HG02588 (cell line): Measurements from ENCODE around the gene EPHA6.
"Not testable (repeated sequence)": the region's sequence is repeated elsewhere in the genome, so short reads cannot be mapped to it uniquely, and the experiment has no call there.

Experiments
- ATAC-seq: cut with Tn5 transposase; IDR thresholded peaks from one replicate; pipeline ENCODE4 v1.9.1; 2021; ENCODE audit warnings: mild to moderate bottlenecking, moderate library complexity; ENCODE audit not compliant: unreplicated experiment

EPHA6 gene

DNA sequence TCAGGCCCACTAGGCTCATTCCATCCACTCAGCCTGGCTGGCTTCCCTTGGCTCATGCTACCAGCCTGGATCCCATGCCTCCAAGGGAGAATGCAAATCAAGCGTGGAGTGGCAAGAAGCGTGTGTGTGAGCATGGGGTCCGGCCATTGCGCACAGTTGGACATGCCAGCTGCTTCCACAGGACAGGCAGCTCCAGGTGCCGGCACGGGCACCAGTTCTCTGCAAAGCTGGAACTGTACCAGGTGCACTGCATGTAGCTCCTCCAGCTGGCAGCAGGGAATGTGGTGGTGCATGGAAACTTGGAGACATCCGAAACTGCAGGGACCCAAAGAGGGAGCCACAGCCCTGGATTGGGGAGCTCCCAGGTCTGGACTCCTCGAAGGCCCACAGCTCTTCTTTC is 449.8 kb downstream of the EPHA6 start:
- no peak for ATAC-seq

DNA sequence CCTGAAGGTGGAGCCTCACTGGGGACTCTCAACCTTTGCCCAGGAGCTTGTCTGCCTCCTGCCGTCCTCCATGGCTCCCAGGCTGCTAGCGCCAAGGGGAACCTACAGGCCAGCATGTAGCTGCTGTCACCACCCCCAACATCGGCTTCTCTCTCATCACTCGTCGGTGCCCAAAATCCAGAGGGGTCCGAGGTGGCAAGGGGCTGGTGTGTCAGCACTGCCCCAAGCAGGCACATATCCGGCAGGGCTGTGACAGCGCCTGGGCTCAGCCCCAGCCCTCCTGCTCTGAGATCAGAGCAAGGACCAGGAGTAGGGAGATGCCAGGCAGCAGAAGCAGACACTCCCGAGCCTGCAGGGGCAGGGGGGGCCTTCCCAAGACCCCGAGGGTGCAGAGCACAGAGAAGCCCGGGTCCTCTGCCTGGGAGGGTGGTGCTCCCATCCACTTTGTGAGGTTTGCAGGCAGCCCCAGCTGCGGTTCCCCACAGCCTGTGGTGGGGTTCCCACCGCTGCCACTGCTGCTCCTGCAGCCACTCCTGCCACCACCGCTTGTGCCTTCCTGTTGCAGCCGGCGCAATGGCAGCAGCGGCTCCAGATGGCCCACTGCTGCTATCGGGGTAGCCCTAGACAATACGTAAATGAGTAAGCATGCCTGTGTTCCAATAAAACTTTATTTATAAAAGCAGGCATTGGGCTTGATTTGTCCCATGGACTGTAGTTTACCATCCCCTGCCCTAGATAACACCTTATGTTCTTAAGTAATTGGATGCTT is 451.0 kb downstream of the EPHA6 start:
- ATAC-seq = no peak

DNA sequence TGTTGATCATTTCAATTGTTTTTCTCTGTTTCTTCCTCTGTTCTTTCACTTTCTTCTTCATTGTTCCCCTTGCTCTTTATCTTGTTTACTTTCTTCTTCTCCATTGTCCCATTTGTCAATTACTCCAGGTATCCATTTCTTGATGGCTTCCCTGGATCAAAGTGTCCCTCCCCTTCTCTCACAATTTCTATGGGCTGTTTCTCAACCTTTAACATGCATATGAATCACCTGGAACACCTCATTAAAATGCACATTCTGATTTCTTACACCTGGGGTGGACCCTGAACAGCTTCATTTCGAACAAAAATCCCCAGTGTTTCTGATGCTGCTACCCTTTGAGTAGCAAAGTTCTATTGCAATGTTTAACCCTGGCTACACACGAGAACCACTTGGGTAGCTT is 454.8 kb downstream of the EPHA6 start:
- no peak for ATAC-seq

DNA sequence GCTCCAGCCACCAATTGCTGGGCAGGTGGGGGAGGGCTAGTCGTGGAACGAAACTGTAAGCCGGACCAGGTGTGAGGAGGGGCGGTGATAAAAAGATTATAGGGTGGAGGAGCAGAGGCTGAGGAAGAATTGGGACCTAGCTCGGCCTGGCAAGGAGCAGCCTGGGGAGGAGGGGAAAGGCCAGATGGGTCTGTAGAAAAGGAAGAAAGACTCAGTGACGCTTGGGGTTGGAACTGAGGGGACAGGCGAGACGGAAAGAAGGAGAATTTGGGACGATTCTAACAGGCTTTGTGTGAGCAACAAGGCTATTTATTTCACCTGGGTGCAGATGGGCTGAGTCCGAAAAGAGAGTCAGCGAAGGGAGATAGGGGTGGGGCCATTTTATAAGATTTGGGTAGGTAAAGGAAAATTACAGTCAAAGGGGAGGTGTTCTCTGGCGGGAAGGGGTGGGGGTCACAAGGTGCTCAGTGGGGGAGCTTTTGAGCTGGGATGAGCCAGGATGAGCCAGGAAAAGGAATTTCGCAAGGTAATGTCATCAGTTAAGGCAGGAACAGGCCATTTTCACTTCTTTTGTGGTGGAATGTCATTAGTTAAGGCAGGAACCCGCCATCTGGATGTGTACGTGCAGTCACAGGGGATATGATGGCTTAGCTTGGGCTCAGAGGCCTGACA is 462.6 kb downstream of the EPHA6 start:
- ATAC-seq = not testable (repeated sequence)

DNA sequence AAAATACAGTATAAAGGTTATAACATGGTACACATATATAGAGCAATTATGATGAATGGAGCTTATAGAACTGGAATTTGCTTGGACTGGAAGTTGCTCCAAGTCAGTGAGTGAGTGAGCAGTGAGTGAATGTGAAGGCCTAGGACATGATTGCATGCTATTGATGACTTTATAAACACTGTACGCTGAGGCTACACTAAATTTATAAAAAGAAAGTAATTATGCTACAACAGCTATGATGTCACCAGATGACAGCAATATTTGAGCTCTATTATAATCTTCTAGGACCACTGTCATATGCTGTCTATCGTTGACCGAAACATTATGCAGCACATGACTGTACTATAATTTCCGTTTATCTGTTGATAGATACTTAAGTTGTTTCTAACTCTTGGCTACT is 463.3 kb downstream of the EPHA6 start:
- ATAC-seq = no peak

DNA sequence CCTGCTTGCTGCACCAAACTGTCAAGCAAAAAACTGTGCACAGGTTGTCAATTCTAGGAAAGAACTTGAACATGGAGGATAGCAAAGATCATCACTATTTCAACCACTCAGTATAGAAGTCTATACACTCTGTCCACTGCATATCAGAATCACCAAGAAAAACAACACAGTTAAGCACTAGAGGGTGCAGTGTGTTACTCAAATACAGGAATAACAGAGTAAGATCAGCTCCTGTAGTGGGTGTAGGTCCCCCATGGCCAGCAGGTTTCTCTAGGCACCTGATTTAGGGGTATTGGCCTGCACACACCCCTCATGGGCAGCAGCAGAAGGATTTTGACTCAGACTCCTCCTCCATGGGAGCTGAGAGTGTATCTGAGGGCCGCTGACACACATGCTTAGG is 464.1 kb downstream of the EPHA6 start:
- ATAC-seq = no peak

DNA sequence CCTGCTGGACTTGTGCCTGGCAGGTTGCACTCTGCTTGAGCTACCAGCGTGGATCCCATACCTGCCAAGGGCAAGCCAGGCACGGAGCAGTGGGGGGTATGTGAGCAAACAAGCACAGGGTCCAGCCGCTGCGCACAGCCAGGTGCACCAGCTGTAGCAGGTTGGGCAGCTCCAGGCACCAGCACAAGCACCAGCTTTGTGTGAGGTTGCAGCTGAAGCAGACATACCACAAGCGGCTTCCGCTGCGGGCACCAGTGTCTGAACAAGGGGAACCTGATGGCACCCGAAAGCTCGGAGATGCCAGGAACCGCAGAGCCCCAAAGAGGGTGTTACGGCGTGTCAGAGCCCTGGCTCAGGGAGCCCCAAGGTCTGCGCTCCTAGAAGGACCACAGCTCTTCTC is 477.5 kb downstream of the EPHA6 start:
- no peak for ATAC-seq

DNA sequence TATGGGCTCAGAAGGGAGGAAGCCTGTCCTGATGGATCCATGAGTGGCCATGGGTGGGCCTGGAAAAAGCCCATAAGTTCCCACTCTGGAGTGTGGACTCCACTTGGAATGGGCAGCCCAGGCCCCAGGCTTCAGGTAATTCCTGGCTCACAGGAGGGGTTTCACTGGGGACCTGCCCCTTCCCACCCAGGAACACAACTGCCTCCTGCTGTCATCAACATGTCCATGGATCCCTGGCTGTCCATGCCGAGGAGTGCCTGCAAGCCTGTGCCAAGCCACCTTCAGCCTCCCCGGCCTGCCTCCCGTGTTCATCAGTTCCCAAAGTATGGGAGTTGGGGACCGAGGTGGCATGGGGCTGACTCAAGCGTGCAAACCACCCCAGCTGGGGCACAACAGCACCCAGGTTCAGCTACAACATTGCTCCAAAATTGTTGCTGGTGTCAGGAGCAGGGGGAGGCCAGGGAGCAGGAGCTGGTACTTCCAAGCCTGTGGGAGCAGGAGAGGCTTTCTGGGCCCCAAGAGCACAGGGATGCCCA is 479.3 kb downstream of the EPHA6 start:
- ATAC-seq = no peak

DNA sequence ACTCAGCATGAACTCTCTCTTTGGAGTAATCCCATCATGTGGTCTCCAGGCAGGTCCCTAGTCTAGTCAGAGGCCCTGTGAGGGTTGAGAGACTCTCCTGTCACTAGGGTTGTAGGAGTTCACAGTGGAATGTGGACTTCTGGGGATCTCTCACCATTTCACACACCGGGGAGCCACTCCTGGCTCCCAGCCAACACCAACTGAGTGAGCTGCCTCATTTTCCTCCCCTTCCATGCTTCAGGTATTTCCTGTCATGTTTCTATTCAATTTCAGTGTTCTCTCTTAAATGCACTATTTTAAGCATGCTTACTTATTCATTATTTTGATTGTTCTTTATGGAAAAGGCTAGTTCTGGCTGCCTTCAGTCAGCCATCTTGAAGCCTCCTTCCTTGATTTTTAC is 482.6 kb downstream of the EPHA6 start:
- ATAC-seq = no peak

DNA sequence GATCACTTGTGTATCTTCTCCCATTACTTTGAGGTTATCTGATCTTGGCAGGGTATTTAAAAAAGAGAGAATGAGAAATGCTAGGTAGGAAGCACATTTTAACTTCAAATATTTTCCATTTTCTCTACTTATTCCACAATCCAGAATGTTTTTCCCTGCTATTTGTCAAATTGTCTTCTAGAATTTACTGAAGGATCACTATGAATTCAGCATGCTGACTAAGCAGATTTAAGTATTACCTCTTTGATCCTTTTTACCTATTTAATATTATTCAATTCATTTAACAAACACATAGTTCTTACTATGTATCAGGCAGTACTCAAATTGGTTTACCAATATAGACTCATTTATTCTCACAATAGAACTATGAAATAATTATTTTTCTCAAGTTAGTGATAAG is 486.7 kb downstream of the EPHA6 start:
- ATAC-seq = no peak

DNA sequence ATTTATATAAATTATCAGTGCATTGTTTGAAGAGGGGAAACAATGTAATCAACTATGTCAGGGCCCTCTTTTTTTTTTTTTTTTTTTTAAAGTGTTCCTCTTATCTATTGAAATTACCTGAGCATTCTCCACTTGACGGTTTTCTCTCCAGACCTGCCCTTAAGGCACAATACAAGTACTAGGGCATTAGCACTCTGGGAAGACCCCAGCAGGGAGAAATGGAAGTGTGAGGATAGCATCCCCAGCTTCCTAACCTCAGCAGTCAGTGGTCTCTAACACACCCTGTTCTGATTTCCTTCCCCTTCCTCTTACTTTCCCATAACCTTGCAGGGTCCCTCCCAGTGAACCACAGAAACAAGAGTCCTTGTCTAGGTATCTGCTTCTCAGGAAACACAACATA is 491.8 kb downstream of the EPHA6 start:
- no peak for ATAC-seq

DNA sequence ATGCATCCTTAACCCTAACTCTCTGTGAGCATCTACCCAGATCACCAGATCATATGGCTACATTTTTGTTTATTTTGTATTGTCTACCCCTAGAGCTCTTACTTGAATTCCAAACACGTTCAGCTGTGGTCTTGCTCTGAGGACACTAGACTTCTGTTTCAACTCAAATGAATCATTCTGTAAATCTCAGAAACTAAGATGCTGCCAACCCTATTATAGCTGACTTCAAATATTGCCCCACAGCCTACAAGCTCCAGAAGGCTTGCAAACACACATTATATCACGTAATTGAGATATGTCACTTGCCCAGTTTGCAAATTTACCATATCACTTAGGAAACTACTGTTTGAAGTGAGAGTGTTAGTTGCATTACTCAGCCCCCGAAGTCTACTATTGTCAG is 524.0 kb downstream of the EPHA6 start:
- ATAC-seq = no peak

DNA sequence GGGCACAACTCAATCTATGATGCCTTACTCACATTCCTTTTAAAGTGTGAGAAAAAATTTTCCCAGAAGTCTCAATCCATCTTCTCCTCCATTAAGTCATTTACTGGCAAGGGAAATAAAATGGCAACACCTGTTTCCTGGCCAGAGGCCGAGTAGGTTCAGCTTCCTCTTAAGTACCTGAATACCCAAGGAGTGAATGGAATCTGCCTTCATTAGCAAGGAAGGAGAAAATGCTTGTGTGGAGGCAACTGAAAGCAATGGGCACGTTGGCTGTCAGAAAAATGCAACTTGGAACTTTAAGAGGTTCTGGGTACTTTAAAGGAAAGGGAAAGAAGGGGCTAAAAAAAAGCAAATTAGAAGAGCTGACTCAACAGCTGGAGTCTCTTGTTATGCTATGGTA is 526.5 kb downstream of the EPHA6 start:
- no peak for ATAC-seq

DNA sequence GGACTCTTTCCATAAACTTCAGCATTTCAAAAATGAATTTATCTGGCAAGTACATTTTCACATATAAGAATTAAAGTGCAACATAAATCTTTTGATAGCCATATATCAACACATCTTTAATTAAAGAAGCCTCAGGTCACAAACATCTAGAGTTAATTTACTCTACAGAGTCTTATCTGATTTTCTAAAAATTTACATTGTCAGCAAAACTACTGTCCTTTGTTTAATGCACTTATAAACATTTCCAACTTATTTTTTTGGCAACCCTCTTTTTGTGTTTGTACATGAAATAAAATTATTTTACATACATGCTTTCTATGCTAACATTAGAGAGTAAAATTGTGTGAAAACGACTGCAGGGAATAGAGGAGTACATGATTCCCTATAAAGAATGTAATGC is 533.4 kb downstream of the EPHA6 start:
- no peak for ATAC-seq

DNA sequence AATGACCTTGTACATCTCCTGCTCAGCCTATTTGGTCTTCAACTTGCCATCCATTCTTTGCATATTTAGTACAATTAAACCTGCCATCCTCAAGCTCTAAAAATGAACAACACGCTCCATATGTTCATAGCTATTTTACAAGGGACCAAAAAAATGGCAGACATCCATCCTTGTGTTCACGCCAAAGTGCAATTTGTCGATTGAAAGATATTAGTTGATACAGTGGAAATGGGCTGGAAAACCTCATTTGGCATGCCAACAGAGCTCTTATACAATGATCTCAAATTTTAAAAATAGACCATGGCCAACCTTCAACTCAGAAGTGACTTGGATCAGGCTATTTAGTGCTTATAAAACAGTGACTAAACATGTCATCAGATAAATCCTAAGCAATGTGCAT is 536.6 kb downstream of the EPHA6 start:
- no peak for ATAC-seq

DNA sequence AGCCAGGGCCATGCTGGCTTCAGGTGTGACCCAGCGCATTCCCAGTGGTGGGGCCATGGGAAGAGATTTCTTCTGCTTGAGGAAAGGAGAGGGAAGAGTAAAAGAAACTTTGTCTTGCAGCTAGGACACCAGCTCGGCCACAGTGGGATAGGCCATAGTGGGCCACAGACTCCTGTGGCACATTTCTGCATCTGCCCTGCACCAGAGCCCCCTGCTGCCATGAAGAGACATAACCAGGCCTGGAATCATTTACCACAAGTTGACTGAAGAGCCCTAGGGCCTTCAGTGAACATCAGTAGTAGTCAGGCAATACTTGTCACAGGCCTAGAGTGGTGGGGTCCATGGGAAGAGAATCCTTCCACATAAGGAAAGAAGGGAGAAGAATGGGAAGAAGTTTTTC is 538.8 kb downstream of the EPHA6 start:
- ATAC-seq = no peak

DNA sequence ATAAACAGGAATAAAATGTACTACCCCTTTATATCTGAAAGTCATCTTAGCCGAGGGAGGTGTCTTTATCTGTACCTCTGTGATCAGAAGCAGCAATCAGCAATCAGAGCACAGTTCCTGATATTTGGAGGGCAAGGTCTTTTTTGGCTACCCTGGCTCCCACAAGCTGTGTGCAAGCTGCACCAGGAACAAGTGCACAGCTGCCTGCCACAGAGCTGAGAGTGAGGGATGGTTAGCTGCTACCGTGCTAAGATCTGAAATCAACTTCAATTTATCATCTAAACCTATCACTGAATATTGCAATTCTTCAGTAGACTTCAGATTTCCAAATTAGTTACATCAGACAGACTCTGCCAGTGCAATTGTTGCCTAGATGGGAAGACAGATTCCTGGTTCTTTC is 545.6 kb downstream of the EPHA6 start:
- ATAC-seq = no peak

DNA sequence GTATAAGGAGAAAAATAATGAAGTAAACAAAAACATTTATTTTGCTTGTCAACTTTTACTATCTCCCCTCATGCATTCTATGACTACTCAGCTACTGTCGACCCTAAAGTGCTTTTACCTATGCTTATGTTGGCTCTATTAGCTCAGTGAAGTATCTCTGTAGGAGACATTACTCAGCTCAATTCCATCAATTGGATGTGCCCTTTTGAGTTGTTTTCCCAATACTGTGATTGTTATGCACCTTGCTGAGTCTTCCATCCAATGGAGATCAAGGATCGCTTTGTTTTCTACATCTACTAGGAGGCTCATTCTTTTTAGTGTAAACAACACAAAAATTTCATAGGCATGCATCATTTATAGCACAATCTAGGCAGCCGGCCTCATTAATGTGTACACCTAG is 546.4 kb downstream of the EPHA6 start:
- ATAC-seq = no peak

DNA sequence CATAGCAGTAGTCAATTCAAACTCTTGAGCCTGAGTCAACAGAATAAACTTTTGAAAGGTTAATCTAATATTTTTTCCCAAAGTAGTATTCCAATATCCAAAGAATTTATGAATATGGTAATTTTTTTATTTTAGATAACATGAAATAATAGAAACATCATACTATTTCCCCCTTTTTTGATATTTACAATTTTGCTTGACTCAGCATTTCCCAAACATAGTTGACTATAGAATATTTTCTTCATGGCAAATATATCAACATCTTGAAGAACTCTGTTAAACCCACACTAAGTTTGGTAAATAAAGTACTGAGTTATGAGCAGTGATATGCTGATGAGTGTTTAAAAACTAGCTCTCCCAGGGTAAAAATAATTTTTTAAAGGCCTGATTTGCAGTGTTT is 570.2 kb downstream of the EPHA6 start:
- no peak for ATAC-seq

DNA sequence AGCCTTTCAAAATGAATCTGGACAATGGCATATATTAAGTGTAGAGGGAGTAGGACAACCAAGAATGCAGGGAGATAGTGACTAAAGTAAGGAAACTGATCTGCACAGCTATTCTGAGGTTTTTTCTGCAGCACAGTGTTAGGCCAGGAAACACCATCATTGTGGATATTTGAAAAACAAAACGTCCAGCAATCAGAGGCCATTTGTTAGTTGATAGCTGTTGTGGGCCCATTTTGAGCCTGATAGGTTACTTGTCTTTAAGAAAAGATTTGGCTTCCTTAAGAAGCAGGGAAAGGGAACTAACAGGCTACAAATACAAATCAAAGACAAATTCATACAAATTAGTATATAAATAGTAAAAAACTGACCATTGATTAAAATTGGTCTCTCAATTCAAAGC is 574.4 kb downstream of the EPHA6 start:
- no peak for ATAC-seq

DNA sequence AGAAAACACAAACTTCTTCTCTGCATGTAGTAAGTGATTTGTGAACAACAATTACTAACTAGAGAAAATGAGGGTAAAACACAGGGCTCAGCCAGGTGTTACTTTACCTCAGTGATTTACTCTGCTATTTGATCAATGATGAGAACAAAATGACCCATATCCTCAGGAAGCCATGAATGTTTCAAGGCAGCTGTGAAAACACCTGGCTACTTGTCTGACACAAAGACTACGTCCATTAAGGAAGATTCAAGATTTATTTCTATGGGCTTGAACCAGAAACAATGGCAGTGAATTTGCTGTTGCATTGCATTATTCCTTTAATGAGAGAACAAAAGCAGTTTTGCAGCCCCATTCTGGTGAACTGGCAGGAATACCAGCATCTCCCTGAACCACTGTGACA is 575.5 kb downstream of the EPHA6 start:
- no peak for ATAC-seq

DNA sequence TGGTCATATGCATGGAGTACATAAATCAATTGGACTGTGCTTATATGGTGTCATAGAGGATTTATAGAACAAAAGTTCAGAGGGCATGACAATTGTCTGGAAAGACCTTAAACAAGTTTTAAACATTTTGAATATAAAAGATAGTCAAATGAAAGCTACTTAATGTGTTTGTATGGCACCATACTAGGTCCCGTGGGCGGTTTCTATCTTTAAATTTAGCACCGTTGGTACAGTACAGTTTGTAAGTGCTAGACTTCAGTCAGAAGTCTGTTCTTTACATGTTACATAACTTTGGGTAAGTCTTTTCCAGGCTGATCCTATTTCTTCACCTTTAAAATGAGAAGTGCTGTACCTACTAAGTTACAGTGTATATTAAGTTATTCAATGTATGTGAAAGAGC is 576.8 kb downstream of the EPHA6 start:
- ATAC-seq = no peak

DNA sequence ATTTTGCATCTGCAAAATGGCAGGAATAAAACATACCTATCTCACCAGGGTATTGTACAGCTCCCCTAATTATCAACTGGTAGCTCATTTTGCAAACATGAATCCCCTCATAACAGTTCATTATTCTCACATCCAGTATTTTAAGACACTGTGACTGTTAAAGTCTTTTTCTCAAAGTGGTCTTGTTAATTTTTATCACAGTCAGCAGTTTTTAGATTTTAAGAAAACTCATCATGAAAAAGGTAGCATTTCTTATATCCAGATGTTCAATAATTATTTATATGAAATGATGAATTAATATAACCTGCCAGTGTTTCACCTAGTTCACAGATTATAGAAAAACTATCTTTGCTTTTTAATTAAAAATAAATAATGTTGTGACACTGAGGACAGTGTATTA is 595.2 kb downstream of the EPHA6 start:
- ATAC-seq = no peak
